Liver (tissue), 9 donors: ENCODE data around the gene CEPT1. TPM values are rescaled to one million over a fixed set of nuclear protein-coding genes. Genes with fewer than 3 reads are reported as not detected.

Experiments
- DNase-seq: peaks from one replicate; pipeline ENCODE4 v3.0.0-alpha.2; 2017; ENCODE audit warnings: low spot score
- H3K27ac ChIP-seq, 2 donors: one replicate each; pipeline ENCODE4 v1.7.0; 2013; ENCODE audit warnings: inconsistent platforms in 2 of 2, low read length in 2 of 2, control low read depth in 1 of 2, low read depth in 1 of 2, mild to moderate bottlenecking in 1 of 2
- H3K27me3 ChIP-seq, 4 donors: one replicate each; pipeline versions ENCODE4 v1.6.1 to v1.7.0; 2013; ENCODE audit warnings: low read length in 3 of 4, inconsistent platforms in 1 of 4, mild to moderate bottlenecking in 1 of 4, moderate library complexity in 1 of 4; ENCODE audit not compliant: control insufficient read depth in 4 of 4, insufficient read depth in 4 of 4
- H3K36me3 ChIP-seq, 4 donors: one replicate each; pipeline versions ENCODE4 v1.6.1 to v1.7.0; 2013; ENCODE audit warnings: low read length in 3 of 4, mild to moderate bottlenecking in 3 of 4, low read depth in 1 of 4, moderate library complexity in 1 of 4; ENCODE audit not compliant: control insufficient read depth in 4 of 4, insufficient read depth in 3 of 4
- H3K4me1 ChIP-seq, 4 donors: one replicate each; pipeline versions ENCODE4 v1.6.1 to v1.7.0; 2013; ENCODE audit warnings: low read length in 3 of 4, mild to moderate bottlenecking in 3 of 4, moderate library complexity in 1 of 4; ENCODE audit not compliant: control insufficient read depth in 4 of 4, insufficient read depth in 4 of 4
- H3K4me3 ChIP-seq, 3 donors: one replicate each; pipeline versions ENCODE4 v1.6.1 to v1.7.0; 2013; ENCODE audit warnings: low read length in 3 of 3, control low read depth in 1 of 3, low read depth in 1 of 3, mild to moderate bottlenecking in 1 of 3
- H3K9ac ChIP-seq, 2 donors: one replicate each; pipeline ENCODE4 v1.7.0; 2013; ENCODE audit warnings: low read length in 2 of 2, mild to moderate bottlenecking in 2 of 2, moderate library complexity in 2 of 2, control low read depth in 1 of 2, low read depth in 1 of 2
- H3K9me3 ChIP-seq, 4 donors: one replicate each; pipeline versions ENCODE4 v1.6.1 to v1.7.0; 2013; ENCODE audit warnings: low read length in 3 of 4; ENCODE audit not compliant: control insufficient read depth in 4 of 4
- ATF3 ChIP-seq: IDR thresholded peaks from 2 replicates; pipeline ENCODE4 v1.6.1; 2016; ENCODE audit warnings: antibody characterized with exemption
- EGR1 ChIP-seq, 2 donors: IDR thresholded peaks; 2 replicates each; pipeline ENCODE4 v1.6.1; 2016 to 2018; ENCODE audit warnings: antibody characterized with exemption in 2 of 2, low read depth in 2 of 2
- FOXA1 ChIP-seq: IDR thresholded peaks from 2 replicates; pipeline ENCODE4 v1.6.1; 2016; ENCODE audit warnings: antibody characterized with exemption
- FOXA2 ChIP-seq: IDR thresholded peaks from 2 replicates; pipeline ENCODE4 v1.6.1; 2016; ENCODE audit warnings: antibody characterized with exemption
- GABPA ChIP-seq, 2 donors: IDR thresholded peaks in 1 of 2; conservative IDR thresholded peaks in 1 of 2; 2 replicates each; pipeline ENCODE4 v1.6.1; 2016; ENCODE audit warnings: antibody characterized with exemption in 2 of 2, mild to moderate bottlenecking in 1 of 2, moderate library complexity in 1 of 2
- HNF4A ChIP-seq, 2 donors: conservative IDR thresholded peaks; 2 replicates each; pipeline ENCODE4 v1.6.1; 2016; ENCODE audit warnings: antibody characterized with exemption in 2 of 2, mild to moderate bottlenecking in 2 of 2
- HNF4G ChIP-seq: IDR thresholded peaks from 2 replicates; pipeline ENCODE4 v1.6.1; 2016; ENCODE audit warnings: antibody characterized with exemption
- JUND ChIP-seq, 2 donors: IDR thresholded peaks; 2 replicates each; pipeline ENCODE4 v1.6.1; 2016; ENCODE audit warnings: antibody characterized with exemption in 2 of 2
- NR2F2 ChIP-seq: IDR thresholded peaks from 2 replicates; pipeline ENCODE4 v1.6.1; 2016; ENCODE audit warnings: antibody characterized with exemption
- RAD21 ChIP-seq, 2 donors: IDR thresholded peaks; 2 replicates each; pipeline ENCODE4 v1.6.1; 2016; ENCODE audit warnings: antibody characterized with exemption in 2 of 2, mild to moderate bottlenecking in 2 of 2
- REST ChIP-seq: IDR thresholded peaks from 2 replicates; pipeline ENCODE4 v1.6.1; 2016; ENCODE audit warnings: antibody characterized with exemption, mild to moderate bottlenecking
- RXRA ChIP-seq, 2 donors: IDR thresholded peaks; 2 replicates each; pipeline ENCODE4 v1.6.1; 2017 to 2018; ENCODE audit warnings: antibody characterized with exemption in 2 of 2, mild to moderate bottlenecking in 1 of 2
- SP1 ChIP-seq: IDR thresholded peaks from 2 replicates; pipeline ENCODE4 v1.6.1; 2018; ENCODE audit warnings: antibody characterized with exemption, mild to moderate bottlenecking
- TAF1 ChIP-seq: conservative IDR thresholded peaks from 2 replicates; pipeline ENCODE4 v1.6.1; 2016; ENCODE audit warnings: antibody characterized with exemption, mild to moderate bottlenecking
- WGBS: extraction: QIAGEN DNeasy Blood & Tissue Kit; methylation state at CpG from one replicate; pipeline ENCODE4 v1.1.7; 2013; 5-methylcytosine and 5-hydroxymethylcytosine counted together
- polyA plus RNA-seq, 2 donors: library from polyadenylated mRNA; stranded (reverse) in 1 of 2; unstranded in 1 of 2; fragments of 200-250 nt in 1 of 2; fragments of >200 nt in 1 of 2; fragmentation: Nextera tagmentation in 1 of 2; extraction: Ambion mirVana in 1 of 2; gene quantifications; one replicate each; pipeline versions ENCODE4 v1.2.1 to v1.2.3, GENCODE V29; 2013 to 2015
- total RNA-seq, 2 donors: library from RNA; depleted of rRNA; stranded (reverse); fragments of >200 nt; gene quantifications; one replicate each; pipeline ENCODE4 v1.2.3, GENCODE V29; 2014
- TF ChIP-seq, protein P1 (sequence below): IDR thresholded peaks from 2 replicates; pipeline ENCODE4 v1.6.1; 2016; ENCODE audit warnings: antibody characterized with exemption
- TF ChIP-seq, protein P2 (sequence below): IDR thresholded peaks from 2 replicates; pipeline ENCODE4 v1.6.1; 2016; ENCODE audit warnings: antibody characterized with exemption
- TF ChIP-seq, protein P3 (sequence below): fragments of 150-350 bp; IDR thresholded peaks from 2 replicates; pipeline ENCODE4 v1.5.1; 2017; ENCODE audit warnings: improper control_type of control experiment, low read depth, low read length; ENCODE audit not compliant: missing input control
- donor health status: healthy.
- donor health status: healthy.
- donor health status: healthy.
- donor health status: healthy.
- donor health status: healthy.

Gene CEPT1
- total and polyA plus RNA-seq, 4 donors = 10.0 to 37.3 (median 27.7) TPM

GRCh38 chr1:111145542-111145941 lies 5.5 kb downstream of the CEPT1 start:
- no peak overlapping the region for H3K4me3 ChIP-seq
- peaks cover 1 to 18% (median 9%) of the 10 kb centered on the region in 4 donors for H3K36me3 ChIP-seq
- peak; percentile 54 to 64 for TF ChIP-seq HNF4A (conservative IDR thresholded peaks at IDR 0.05)
- TF ChIP-seq, protein P1, sequence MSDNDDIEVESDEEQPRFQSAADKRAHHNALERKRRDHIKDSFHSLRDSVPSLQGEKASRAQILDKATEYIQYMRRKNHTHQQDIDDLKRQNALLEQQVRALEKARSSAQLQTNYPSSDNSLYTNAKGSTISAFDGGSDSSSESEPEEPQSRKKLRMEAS = no peak
- no peak for TF ChIP-seq HNF4G
- TF ChIP-seq FOXA1 = no peak
- TF ChIP-seq, protein P2, sequence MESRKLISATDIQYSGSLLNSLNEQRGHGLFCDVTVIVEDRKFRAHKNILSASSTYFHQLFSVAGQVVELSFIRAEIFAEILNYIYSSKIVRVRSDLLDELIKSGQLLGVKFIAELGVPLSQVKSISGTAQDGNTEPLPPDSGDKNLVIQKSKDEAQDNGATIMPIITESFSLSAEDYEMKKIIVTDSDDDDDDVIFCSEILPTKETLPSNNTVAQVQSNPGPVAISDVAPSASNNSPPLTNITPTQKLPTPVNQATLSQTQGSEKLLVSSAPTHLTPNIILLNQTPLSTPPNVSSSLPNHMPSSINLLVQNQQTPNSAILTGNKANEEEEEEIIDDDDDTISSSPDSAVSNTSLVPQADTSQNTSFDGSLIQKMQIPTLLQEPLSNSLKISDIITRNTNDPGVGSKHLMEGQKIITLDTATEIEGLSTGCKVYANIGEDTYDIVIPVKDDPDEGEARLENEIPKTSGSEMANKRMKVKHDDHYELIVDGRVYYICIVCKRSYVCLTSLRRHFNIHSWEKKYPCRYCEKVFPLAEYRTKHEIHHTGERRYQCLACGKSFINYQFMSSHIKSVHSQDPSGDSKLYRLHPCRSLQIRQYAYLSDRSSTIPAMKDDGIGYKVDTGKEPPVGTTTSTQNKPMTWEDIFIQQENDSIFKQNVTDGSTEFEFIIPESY = no peak
- TF ChIP-seq, protein P3, sequence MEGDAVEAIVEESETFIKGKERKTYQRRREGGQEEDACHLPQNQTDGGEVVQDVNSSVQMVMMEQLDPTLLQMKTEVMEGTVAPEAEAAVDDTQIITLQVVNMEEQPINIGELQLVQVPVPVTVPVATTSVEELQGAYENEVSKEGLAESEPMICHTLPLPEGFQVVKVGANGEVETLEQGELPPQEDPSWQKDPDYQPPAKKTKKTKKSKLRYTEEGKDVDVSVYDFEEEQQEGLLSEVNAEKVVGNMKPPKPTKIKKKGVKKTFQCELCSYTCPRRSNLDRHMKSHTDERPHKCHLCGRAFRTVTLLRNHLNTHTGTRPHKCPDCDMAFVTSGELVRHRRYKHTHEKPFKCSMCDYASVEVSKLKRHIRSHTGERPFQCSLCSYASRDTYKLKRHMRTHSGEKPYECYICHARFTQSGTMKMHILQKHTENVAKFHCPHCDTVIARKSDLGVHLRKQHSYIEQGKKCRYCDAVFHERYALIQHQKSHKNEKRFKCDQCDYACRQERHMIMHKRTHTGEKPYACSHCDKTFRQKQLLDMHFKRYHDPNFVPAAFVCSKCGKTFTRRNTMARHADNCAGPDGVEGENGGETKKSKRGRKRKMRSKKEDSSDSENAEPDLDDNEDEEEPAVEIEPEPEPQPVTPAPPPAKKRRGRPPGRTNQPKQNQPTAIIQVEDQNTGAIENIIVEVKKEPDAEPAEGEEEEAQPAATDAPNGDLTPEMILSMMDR = no peak
- no peak for TF ChIP-seq RXRA (IDR thresholded peaks at IDR 0.05)
- TF ChIP-seq ATF3 = no peak
- no peak for TF ChIP-seq GABPA (IDR thresholded peaks at IDR 0.05 in 1 of 2, conservative IDR thresholded peaks at IDR 0.05 in 1 of 2)
- no peak for TF ChIP-seq NR2F2
- TF ChIP-seq REST = no peak
- no peak for TF ChIP-seq TAF1
- no peak for TF ChIP-seq EGR1 (IDR thresholded peaks at IDR 0.05; ENCODE audit: low read depth in 2 of 2)
- TF ChIP-seq RAD21 (IDR thresholded peaks at IDR 0.05) = no peak
- TF ChIP-seq JUND (IDR thresholded peaks at IDR 0.05) = no peak
- TF ChIP-seq SP1 = peak; percentile 22
- TF ChIP-seq FOXA2 = no peak
- H3K4me1 ChIP-seq = peaks cover 1 to 60% (median 54%) of the 10 kb centered on the region in 4 donors
- H3K9me3 ChIP-seq = no peaks in the 10 kb centered on the region
- no peaks in the 10 kb centered on the region for H3K27me3 ChIP-seq
- 64% methylated on average over 2 of the region's 2 CpGs for WGBS
- no peak for DNase-seq
- H3K27ac ChIP-seq = no peak overlapping the region
- no peak overlapping the region for H3K9ac ChIP-seq
